Natural killer cell (primary cell): ENCODE measurements around the gene C22orf15. TPM values are rescaled to one million over a fixed set of nuclear protein-coding genes. Genes with fewer than 3 reads are reported as not detected.
A peak's percentile ranks its signal among the peaks of the same experiment; 100 is the strongest.

ENCODE experiments used
- ATAC-seq, 3 donors: fragments of 150-1000 bp in 2 of 3; fragments of 200-7000 bp in 1 of 3; cut with Tn5 transposase; 1 replicate in 1 of 3; 2 replicates in 2 of 3; pipeline ENCODE4 v1.10.0; 2021; ENCODE audit warnings: mild to moderate bottlenecking in 2 of 3, moderate library complexity in 2 of 3
- DNase-seq, 2 donors: peaks; one replicate each; pipeline versions ENCODE4 v3.0.0 to v3.0.0-alpha.2; 2013 to 2021; ENCODE audit warnings: mixed read lengths in 1 of 2
- H3K27ac ChIP-seq: one replicate; pipeline ENCODE4 v1.5.1; 2013; ENCODE audit warnings: mild to moderate bottlenecking, low read length
- H3K27me3 ChIP-seq: one replicate; pipeline ENCODE4 v1.6.1; 2013; ENCODE audit warnings: low read length; ENCODE audit not compliant: control insufficient read depth, insufficient read depth
- H3K36me3 ChIP-seq: one replicate; pipeline ENCODE4 v1.6.1; 2013; ENCODE audit warnings: low read length; ENCODE audit not compliant: control insufficient read depth, insufficient read depth
- H3K4me1 ChIP-seq: one replicate; pipeline ENCODE4 v1.6.1; 2013; ENCODE audit warnings: low read length; ENCODE audit not compliant: control insufficient read depth, insufficient read depth
- H3K4me3 ChIP-seq: one replicate; pipeline ENCODE4 v1.5.1; 2013; ENCODE audit warnings: low read length
- H3K9me3 ChIP-seq: one replicate; pipeline ENCODE4 v1.6.1; 2013; ENCODE audit warnings: low read length; ENCODE audit not compliant: control insufficient read depth, insufficient read depth
- H3K27ac Mint-ChIP-seq, 2 donors: one replicate each; pipeline ENCODE4 v1.8.0; 2022; ENCODE audit warnings: mild to moderate bottlenecking in 2 of 2, mixed read lengths in 2 of 2, moderate library complexity in 1 of 2
- H3K27me3 Mint-ChIP-seq, 2 donors: one replicate each; pipeline ENCODE4 v1.8.0; 2022; ENCODE audit warnings: low read depth in 2 of 2, mixed read lengths in 2 of 2
- H3K36me3 Mint-ChIP-seq: one replicate; pipeline ENCODE4 v1.8.0; 2022; ENCODE audit warnings: mixed read lengths
- H3K4me1 Mint-ChIP-seq, 2 donors: one replicate each; pipeline ENCODE4 v1.8.0; 2022; ENCODE audit warnings: mixed read lengths in 2 of 2
- H3K4me3 Mint-ChIP-seq: one replicate; pipeline ENCODE4 v1.8.0; 2022; ENCODE audit warnings: mild to moderate bottlenecking, moderate library complexity, mixed read lengths
- H3K9me3 Mint-ChIP-seq, 2 donors: one replicate each; pipeline ENCODE4 v1.8.0; 2022; ENCODE audit warnings: mixed read lengths in 2 of 2
- CTCF ChIP-seq: fragments of 200-600 bp; IDR thresholded peaks from one replicate; pipeline ENCODE4 v1.8.0; 2022; ENCODE audit warnings: antibody characterized with exemption
- WGBS: methylation state at CpG from one replicate; pipeline ENCODE4 v1.1.7; 2013; ENCODE audit warnings: missing lambda C conversion rate; ENCODE audit not compliant: insufficient coverage; 5-methylcytosine and 5-hydroxymethylcytosine counted together
- intact Hi-C: fragments of 100-400 bp; cut with micrococcal nuclease; formaldehyde crosslinking; loops from one replicate; pipeline ENCODE4 v1.14.2; 2022
- total RNA-seq, 4 donors: library from RNA; stranded (reverse); fragments of 120-200 nt in 1 of 4; gene quantifications; one replicate each; pipeline versions ENCODE4 v1.2.3 to v1.2.4, GENCODE V29; 2013 to 2022

The C22orf15 gene
- total RNA-seq, 3 donors from 2014 or later (not counting 1 experiment from before 2014, with no cell fraction given): not detected

DNA sequence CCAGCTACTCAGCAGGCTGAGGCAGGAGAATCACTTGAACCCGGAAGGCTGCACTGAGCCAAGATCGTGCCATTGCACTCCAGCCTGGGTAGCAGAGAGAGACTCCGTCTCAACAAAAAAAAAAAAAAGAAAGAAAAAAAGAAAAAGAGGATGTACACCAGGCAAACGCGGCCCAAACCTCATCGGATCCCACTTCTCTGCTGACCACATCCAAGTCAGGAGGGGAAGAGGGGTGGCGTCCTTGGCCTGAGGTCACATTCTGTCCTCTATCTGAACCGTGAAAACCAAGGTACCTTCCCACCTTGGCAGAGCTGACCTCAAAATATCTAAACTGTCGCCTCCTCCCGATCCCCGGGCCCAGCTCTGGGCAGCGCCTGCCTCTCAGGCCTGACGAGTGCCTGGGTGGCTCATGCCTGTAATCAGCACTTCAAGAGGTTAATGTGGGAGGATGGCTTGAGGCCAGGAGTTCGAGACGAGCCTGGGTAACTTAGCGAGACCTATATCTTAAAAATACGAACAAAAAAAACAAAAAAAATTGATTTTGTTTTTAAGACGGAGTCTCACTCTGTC, 46.9 kb upstream of the C22orf15 start:
- Histone ChIP-seq H3K9me3 (no peaks in the 10 kb centered on the region), H3K36me3 (peaks cover 25% of the 10 kb centered on the region), H3K27me3 (no peaks in the 10 kb centered on the region), H3K4me1 (peaks cover 25% of the 10 kb centered on the region), H3K4me3 (peak overlapping the region; percentile 79), H3K27ac (no peak overlapping the region)
- no peak for TF ChIP-seq CTCF
- intact Hi-C loops: loop anchor here (2.0 kb wide), 1 partner anchor 19 kb away; no protein-coding TSS in a partner anchor
- ATAC-seq (peak in 1 of 3 donors; percentile 10), DNase-seq (no peak)
- Mint-ChIP-seq H3K27me3 (no peaks in the 10 kb centered on the region), H3K9me3 (no peaks in the 10 kb centered on the region), H3K4me3 (peak overlapping the region; percentile 82), H3K4me1 (peaks cover 19 to 30% of the 10 kb centered on the region in 2 donors), H3K27ac (peak overlapping the region; percentile 75 to 88), H3K36me3 (peaks cover 7% of the 10 kb centered on the region)
- 51% methylated on average over 17 of the region's 18 CpGs for WGBS

DNA sequence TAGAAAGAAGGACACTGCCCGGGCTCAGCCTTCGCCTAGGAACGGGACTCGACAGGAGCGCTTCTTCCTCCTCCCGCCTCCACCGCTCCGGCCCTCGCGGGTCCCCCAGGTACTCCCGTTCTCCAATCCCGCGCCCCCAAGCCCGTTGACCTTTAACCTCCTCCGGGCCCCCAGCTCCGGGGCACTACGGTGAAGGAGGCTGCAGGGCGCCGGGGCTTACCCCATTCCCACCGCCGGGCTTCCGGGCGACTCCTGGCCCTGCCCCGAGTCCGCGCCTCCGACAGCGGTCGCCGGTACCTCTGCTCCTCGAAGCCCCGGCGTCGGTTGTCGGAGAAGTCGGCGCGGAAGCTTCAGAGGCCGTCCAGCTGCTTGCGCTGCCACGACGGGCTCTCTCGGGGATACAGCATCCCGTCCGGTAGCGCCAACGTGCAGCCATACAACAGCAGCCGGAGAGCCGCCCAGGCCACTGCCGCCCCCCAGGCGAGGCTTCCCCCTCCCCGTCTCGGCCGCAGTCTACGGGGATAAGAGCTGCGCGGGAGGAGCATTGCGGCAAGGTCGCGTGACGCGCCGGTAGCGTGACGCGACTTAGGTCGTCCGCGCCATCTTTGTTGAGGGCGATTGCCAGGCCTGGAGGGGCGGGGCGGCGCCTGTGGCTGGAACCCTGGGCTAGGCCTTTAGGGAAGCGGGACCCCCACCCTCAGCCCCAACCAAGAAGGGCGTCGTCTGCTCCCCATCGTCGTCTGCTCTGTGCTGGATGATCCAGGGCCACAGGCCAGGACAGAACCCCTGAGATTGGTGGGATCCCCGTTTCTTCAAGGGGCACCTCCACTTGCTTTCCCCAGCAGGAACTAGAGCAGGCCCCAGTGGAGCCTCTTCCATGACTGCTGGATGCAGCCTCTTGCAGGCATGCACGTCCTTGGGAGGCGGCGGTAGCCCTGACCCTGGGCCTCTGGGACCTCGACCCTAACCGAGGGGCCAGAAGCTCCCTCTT, 45.7 kb upstream of the C22orf15 start:
- H3K27me3 Mint-ChIP-seq: no peaks in the 10 kb centered on the region
- no peak for TF ChIP-seq CTCF
- Histone ChIP-seq H3K9me3 (no peaks in the 10 kb centered on the region), H3K4me1 (peaks cover 25% of the 10 kb centered on the region), H3K4me3 (peak overlapping the region; percentile 79), H3K27me3 (no peaks in the 10 kb centered on the region), H3K27ac (peak overlapping the region; percentile 68), H3K36me3 (peaks cover 19% of the 10 kb centered on the region)
- no peaks in the 10 kb centered on the region for H3K36me3 Mint-ChIP-seq
- H3K4me1 Mint-ChIP-seq: peaks cover 16 to 26% of the 10 kb centered on the region in 2 donors
- WGBS: 6% methylated on average over 84 of the region's 84 CpGs
- peak overlapping the region; percentile 82 for H3K4me3 Mint-ChIP-seq
- H3K27ac Mint-ChIP-seq: peak overlapping the region; percentile 75 to 88
- H3K9me3 Mint-ChIP-seq: no peaks in the 10 kb centered on the region
- DNase-seq: peak; percentile 77 to 91
- ATAC-seq: peak; percentile 94 to 96 (median 95)
- intact Hi-C loops: loop anchor here (2.0 kb wide), 1 partner anchor 20 kb away; no protein-coding TSS in a partner anchor

- Histone ChIP-seq H3K27me3 (no peaks in the 10 kb centered on the region), H3K4me3 (no peak overlapping the region), H3K9me3 (no peaks in the 10 kb centered on the region), H3K4me1 (peaks cover 25% of the 10 kb centered on the region), H3K27ac (no peak overlapping the region), H3K36me3 (peaks cover 8% of the 10 kb centered on the region)
- Mint-ChIP-seq H3K27ac (no peak overlapping the region), H3K4me3 (no peak overlapping the region), H3K4me1 (peaks cover 16 to 26% of the 10 kb centered on the region in 2 donors), H3K9me3 (no peaks in the 10 kb centered on the region), H3K27me3 (no peaks in the 10 kb centered on the region), H3K36me3 (no peaks in the 10 kb centered on the region)
- no peak for TF ChIP-seq CTCF
- intact Hi-C loops: no loop called here
- WGBS: 91% methylated on average over 17 of the region's 17 CpGs
- DNase-seq: no peak
- ATAC-seq: no peak
Measured at GRCh38 chr22:23718371-23719165, 44.2 kb upstream of the C22orf15 start.
